Suprapubic skin (tissue), 4 donors: ENCODE results near the gene MIA.

ENCODE experiments used
- EP300 ChIP-seq: sonication (generic); formaldehyde crosslinking; IDR thresholded peaks from one replicate; pipeline ENCODE4 v1.6.1; 2017; ENCODE audit warnings: antibody characterized with exemption
- POLR2A ChIP-seq, 2 donors: fragments of 450-650 bp; IDR thresholded peaks; one replicate each; pipeline ENCODE4 v1.6.1; 2017; ENCODE audit warnings: antibody characterized with exemption in 2 of 2, mild to moderate bottlenecking in 2 of 2, moderate library complexity in 2 of 2
- POLR2AphosphoS5 ChIP-seq, 3 donors: sonication (generic); formaldehyde crosslinking; IDR thresholded peaks; one replicate each; pipeline ENCODE4 v1.6.1; 2017; ENCODE audit warnings: antibody characterized with exemption in 3 of 3
- TF ChIP-seq, protein P1 (sequence below), 2 donors: fragments of 200-600 bp in 1 of 2; fragments of 450-650 bp in 1 of 2; sonication (generic) in 1 of 2; IDR thresholded peaks; one replicate each; pipeline ENCODE4 v1.5.1; 2016 to 2019; ENCODE audit warnings: antibody characterized with exemption in 2 of 2, mild to moderate bottlenecking in 1 of 2, moderate library complexity in 1 of 2

DNA sequence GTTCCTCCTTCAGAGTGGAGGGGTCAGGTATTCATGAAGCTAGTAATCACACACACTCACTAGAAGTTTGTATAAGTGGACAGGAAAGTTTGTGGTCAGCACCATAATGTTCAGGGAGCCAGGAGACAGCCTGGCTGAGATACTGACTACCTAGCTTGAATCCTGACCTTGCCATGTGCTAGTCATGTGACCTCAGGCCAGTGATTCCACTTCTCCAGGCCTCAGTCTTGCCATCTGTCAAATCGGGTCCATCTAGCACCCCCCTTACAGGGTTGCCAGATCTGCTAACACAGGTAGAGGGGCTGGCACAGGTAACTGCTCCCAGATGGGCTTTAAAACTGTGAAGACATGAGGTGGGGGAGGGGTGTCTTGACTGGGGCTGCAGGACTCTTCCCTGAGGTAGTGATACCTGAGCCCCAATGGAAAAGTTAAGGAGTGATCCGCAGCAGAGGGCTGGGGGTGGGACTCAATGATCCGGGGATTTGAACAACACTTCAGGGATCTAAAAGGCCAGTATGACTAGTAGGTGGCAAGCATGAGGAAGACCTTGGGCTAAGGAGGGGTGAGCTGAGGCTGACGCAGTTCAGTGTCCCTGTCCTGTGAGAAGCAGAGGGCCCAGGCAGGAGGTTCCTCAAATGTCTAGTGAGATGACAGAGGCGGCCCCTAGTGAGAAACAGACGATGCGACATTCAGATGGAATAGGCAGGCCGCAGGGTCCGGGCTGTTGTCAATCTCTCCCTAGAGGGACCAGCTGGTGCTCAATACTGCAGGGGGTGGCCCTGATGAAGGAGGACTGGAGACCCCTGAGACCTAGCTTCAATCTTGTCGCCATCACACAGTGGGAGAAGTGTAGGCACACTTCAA lies 33.6 kb upstream of the MIA start:
- TF ChIP-seq, protein P1, sequence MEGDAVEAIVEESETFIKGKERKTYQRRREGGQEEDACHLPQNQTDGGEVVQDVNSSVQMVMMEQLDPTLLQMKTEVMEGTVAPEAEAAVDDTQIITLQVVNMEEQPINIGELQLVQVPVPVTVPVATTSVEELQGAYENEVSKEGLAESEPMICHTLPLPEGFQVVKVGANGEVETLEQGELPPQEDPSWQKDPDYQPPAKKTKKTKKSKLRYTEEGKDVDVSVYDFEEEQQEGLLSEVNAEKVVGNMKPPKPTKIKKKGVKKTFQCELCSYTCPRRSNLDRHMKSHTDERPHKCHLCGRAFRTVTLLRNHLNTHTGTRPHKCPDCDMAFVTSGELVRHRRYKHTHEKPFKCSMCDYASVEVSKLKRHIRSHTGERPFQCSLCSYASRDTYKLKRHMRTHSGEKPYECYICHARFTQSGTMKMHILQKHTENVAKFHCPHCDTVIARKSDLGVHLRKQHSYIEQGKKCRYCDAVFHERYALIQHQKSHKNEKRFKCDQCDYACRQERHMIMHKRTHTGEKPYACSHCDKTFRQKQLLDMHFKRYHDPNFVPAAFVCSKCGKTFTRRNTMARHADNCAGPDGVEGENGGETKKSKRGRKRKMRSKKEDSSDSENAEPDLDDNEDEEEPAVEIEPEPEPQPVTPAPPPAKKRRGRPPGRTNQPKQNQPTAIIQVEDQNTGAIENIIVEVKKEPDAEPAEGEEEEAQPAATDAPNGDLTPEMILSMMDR (IDR thresholded peaks at IDR 0.05): no peak
- no peak for TF ChIP-seq EP300
- TF ChIP-seq POLR2A (IDR thresholded peaks at IDR 0.05): no peak
- TF ChIP-seq POLR2AphosphoS5 (IDR thresholded peaks at IDR 0.05): no peak
